A673 (cell line): ENCODE results near the gene PHTF2. TPM values are rescaled to one million over a fixed set of nuclear protein-coding genes. Genes with fewer than 3 reads are reported as not detected.

Source experiments
- Bru-seq: library from RNA; stranded (reverse); fragments of 400-500 nt; gene quantifications from one replicate; lab custom pipeline; 2021; lab: Mats Ljungman, UMichigan
- BruChase-seq, 2 experiments: library from RNA; stranded (reverse); fragments of 400-500 nt; gene quantifications; one replicate each; lab custom pipeline; 2021; lab: Mats Ljungman, UMichigan
- BruUV-seq: library from RNA; stranded (reverse); fragments of 400-500 nt; replicated peaks from 2 replicates; lab custom pipeline; 2021; lab: Mats Ljungman, UMichigan
- CTCF ChIA-PET: fragments of 300-600 bp; sonication (Branson Sonifier 250); formaldehyde crosslinking; loops from one replicate; lab custom pipeline; 2022; ENCODE audit warnings: antibody characterized with exemption; lab: Charles Lee
- POLR2A ChIA-PET: fragments of 300-600 bp; sonication (Branson Sonifier 250); formaldehyde crosslinking; loops from one replicate; lab custom pipeline; 2022; ENCODE audit warnings: antibody characterized with exemption; ENCODE audit not compliant: low non-redundant PET; lab: Charles Lee
- DNase-seq: peaks from one replicate; pipeline ENCODE4 v3.0.0-alpha.2; 2015; ENCODE audit warnings: low spot score
- H3K27ac ChIP-seq: fragments of 200-600 bp; sonication (generic); 2 replicates; pipeline ENCODE4 v1.5.1; 2016; ENCODE audit warnings: mixed run types, low read depth, mild to moderate bottlenecking, mixed read lengths, antibody characterized with exemption, low read length; ENCODE audit not compliant: poor library complexity, severe bottlenecking
- H3K27me3 ChIP-seq: fragments of 200-600 bp; sonication (generic); replicated peaks from 2 replicates; pipeline ENCODE4 v1.6.1; 2017; ENCODE audit warnings: mixed run types, low read depth, mild to moderate bottlenecking, mixed read lengths, antibody characterized with exemption, low read length; ENCODE audit not compliant: insufficient read depth, poor library complexity
- H3K36me3 ChIP-seq: fragments of 200-600 bp; sonication (generic); 2 replicates; pipeline ENCODE4 v1.6.1; 2016; ENCODE audit warnings: mixed run types, mild to moderate bottlenecking, mixed read lengths, antibody characterized with exemption, low read length; ENCODE audit not compliant: insufficient read depth, poor library complexity, severe bottlenecking
- H3K4me1 ChIP-seq: fragments of 200-600 bp; sonication (generic); 2 replicates; pipeline ENCODE4 v1.6.1; 2017; ENCODE audit warnings: mixed run types, mild to moderate bottlenecking, mixed read lengths, antibody characterized with exemption, low read length; ENCODE audit not compliant: insufficient read depth, poor library complexity, severe bottlenecking
- H3K4me3 ChIP-seq: fragments of 200-600 bp; sonication (generic); 2 replicates; pipeline ENCODE4 v1.5.1; 2016; ENCODE audit warnings: low read depth, mixed run types, mild to moderate bottlenecking, mixed read lengths, low read length; ENCODE audit not compliant: poor library complexity, severe bottlenecking
- H3K9me3 ChIP-seq: fragments of 200-600 bp; sonication (generic); 2 replicates; pipeline ENCODE4 v1.6.1; 2016; ENCODE audit warnings: mixed run types, low read depth, mild to moderate bottlenecking, mixed read lengths, antibody characterized with exemption, low read length; ENCODE audit not compliant: poor library complexity, severe bottlenecking
- EZH2 ChIP-seq: fragments of 200-600 bp; sonication (generic); IDR thresholded peaks from 2 replicates; pipeline ENCODE4 v1.6.1; 2017; ENCODE audit warnings: borderline replicate concordance, low read depth, mild to moderate bottlenecking, mixed read lengths, antibody characterized with exemption, low read length; ENCODE audit not compliant: poor library complexity, severe bottlenecking
- intact Hi-C: fragments of 100-400 bp; cut with micrococcal nuclease; formaldehyde crosslinking; loops from one replicate; pipeline ENCODE4 v1.10.0; 2022; ENCODE audit not compliant: unreplicated experiment
- long read RNA-seq: library from polyadenylated mRNA; stranded (forward); transcript quantifications from one replicate; pipeline ENCODE4 v2.0.0, GENCODE V29; 2022
- total RNA-seq: library from RNA; stranded (reverse); gene quantifications from 2 replicates; pipeline ENCODE4 v1.2.3, GENCODE V29; 2021
- TF ChIP-seq, protein P1 (sequence below): fragments of 300-800, 200-600 bp; sonication (generic); conservative IDR thresholded peaks from 2 replicates; pipeline ENCODE4 v1.5.1; 2017; ENCODE audit warnings: low read depth, mild to moderate bottlenecking, antibody characterized with exemption, low read length, moderate library complexity, mixed read lengths

Gene PHTF2
- total RNA-seq (34.4 and 36.6 TPM in 2 replicates), Bru-seq, nascent RNA (percentile 77 among the genes with signal in this experiment), BruChase-seq, experiment 1, labeled RNA remaining after a 2-hour chase (percentile 72 among the genes with signal in this experiment), BruChase-seq, experiment 2, labeled RNA remaining after a 6-hour chase (percentile 75 among the genes with signal in this experiment)
- long read RNA-seq, full-length matches to known transcripts: 29 of 50 reads
- long read RNA-seq, partial matches to known transcripts: 7 of 50 reads
- long read RNA-seq, other reads (novel, unspliced or antisense): 14 of 50 reads

- intact Hi-C loops: loop anchor here (10.0 kb wide), 1 partner anchor 136 kb away; no protein-coding TSS in a partner anchor
- no TSS peak for BruUV-seq
- TF ChIP-seq, protein P1, sequence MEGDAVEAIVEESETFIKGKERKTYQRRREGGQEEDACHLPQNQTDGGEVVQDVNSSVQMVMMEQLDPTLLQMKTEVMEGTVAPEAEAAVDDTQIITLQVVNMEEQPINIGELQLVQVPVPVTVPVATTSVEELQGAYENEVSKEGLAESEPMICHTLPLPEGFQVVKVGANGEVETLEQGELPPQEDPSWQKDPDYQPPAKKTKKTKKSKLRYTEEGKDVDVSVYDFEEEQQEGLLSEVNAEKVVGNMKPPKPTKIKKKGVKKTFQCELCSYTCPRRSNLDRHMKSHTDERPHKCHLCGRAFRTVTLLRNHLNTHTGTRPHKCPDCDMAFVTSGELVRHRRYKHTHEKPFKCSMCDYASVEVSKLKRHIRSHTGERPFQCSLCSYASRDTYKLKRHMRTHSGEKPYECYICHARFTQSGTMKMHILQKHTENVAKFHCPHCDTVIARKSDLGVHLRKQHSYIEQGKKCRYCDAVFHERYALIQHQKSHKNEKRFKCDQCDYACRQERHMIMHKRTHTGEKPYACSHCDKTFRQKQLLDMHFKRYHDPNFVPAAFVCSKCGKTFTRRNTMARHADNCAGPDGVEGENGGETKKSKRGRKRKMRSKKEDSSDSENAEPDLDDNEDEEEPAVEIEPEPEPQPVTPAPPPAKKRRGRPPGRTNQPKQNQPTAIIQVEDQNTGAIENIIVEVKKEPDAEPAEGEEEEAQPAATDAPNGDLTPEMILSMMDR: peak; percentile 69
- no peak for TF ChIP-seq EZH2
- H3K4me1 ChIP-seq: peaks cover 13% of the 10 kb centered on the region
- no peaks in the 10 kb centered on the region for H3K9me3 ChIP-seq
- no peaks in the 10 kb centered on the region for H3K27me3 ChIP-seq
- POLR2A ChIA-PET: no interaction called here
- H3K4me3 ChIP-seq: peak within 1 kb of the TSS; percentile 63
- CTCF ChIA-PET: interaction anchor here (1.5 kb wide), 1 partner anchor 147 kb away, joined by 4 read pairs; no protein-coding TSS in a partner anchor
- H3K27ac ChIP-seq: peak within 1 kb of the TSS; percentile 90
- DNase-seq: peak; percentile 100
- H3K36me3 ChIP-seq: peaks cover 4% of the 10 kb centered on the region
Measured at GRCh38 chr7:77798394-77799077, at the start of gene PHTF2, which contains the start of gene TMEM60. Gene PHTF2, plus strand, starts transcription at chr7:77798773. Gene TMEM60, minus strand, starts transcription at chr7:77798434. Its CDS starts 4,061 bp downstream, at chr7:77794373.

GRCh38 chr7:77752016-77752415, 46.6 kb upstream of the PHTF2 start:
- H3K27ac ChIP-seq: no peak overlapping the region
- no peak for DNase-seq
- peaks cover 6% of the 10 kb centered on the region for H3K36me3 ChIP-seq
- H3K4me3 ChIP-seq: no peak overlapping the region
- H3K4me1 ChIP-seq: peaks cover 7% of the 10 kb centered on the region
- intact Hi-C loops: loop anchor here (10.0 kb wide), 1 partner anchor 317 kb away; no protein-coding TSS in a partner anchor
- H3K9me3 ChIP-seq: no peaks in the 10 kb centered on the region
- no TSS peak for BruUV-seq
- CTCF ChIA-PET: no interaction called here
- H3K27me3 ChIP-seq: no peaks in the 10 kb centered on the region
- TF ChIP-seq EZH2: no peak
- TF ChIP-seq, protein P1: no peak
- POLR2A ChIA-PET: no interaction called here

DNA sequence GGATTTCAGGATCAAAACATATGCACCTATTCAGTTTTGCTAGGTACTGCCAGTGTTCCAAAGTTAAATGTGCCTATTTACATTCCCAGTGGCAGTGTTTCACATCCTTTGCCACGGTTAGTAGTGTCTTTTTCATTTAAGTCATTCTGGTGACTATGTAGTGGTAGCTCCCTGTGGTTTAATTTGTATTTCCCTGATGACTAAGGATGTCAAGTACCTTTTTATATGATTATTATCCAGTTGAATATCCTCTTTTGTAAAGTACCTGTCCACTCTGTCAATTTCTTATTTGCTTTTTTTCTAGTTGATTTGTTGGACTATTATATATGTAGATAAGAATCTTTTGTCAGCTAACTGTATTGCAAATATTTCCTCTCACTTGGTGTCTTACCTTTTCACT, 45.4 kb upstream of the PHTF2 start:
- Histone ChIP-seq H3K4me3 (no peak overlapping the region), H3K27me3 (no peaks in the 10 kb centered on the region), H3K27ac (no peak overlapping the region), H3K4me1 (no peaks in the 10 kb centered on the region), H3K36me3 (peaks cover 6% of the 10 kb centered on the region), H3K9me3 (no peaks in the 10 kb centered on the region)
- TF ChIP-seq EZH2: no peak
- TF ChIP-seq, protein P1: no peak
- DNase-seq: no peak
- ChIA-PET POLR2A (no interaction called here), CTCF (no interaction called here)
- intact Hi-C loops: loop anchor here (10.0 kb wide), 1 partner anchor 318 kb away; no protein-coding TSS in a partner anchor
- no TSS peak for BruUV-seq
